Stimulated activated CD8-positive, alpha-beta memory T cell treated with anti-CD3 and anti-CD28 coated beads, Interleukin-15, amount 100 ng/mL, for 4 hours (primary cell): ENCODE data around the gene CDHR2.

Experiments used
- DNase-seq, 2 donors: peaks; one replicate each; pipeline ENCODE4 v3.0.0-alpha.2; 2020; ENCODE audit warnings: low read depth in 2 of 2

CDHR2 gene

DNA sequence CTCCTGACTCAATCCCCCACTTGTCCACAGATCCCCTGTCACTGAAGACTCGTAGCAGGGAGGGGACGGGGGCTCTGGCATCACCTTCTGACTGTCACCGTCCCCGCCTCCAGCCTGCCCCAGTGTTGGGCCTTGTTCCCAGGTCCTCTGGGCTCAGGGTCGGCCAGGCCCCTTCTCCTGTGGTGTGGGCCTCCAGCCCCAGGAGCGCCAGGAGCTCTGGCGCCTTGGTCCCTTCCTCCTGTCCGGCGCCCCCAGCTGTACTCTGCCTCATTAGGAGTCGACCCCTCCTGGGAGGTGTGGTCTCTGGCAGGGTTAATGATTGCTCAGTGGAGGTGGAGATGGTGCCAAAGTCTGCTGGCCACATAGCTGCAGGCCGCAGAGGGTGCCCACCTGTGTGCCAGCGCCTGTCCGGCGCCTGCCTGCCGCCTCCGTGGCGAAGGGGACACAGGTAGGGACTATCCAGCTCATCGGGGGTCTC lies at the start of gene CDHR2:
Gene CDHR2 (plus strand): TSS at position 376 of the 478 bp plus-strand sequence. CDS start 16,011 bp downstream, outside the sequence.
- no peak for DNase-seq

GRCh38 chr5:176500511-176500910 lies 48.6 kb upstream of the CDHR2 start:
- DNase-seq = no peak

GRCh38 chr5:176501333-176501732 lies 47.8 kb upstream of the CDHR2 start:
- no peak for DNase-seq

GRCh38 chr5:176503496-176503895 lies 45.6 kb upstream of the CDHR2 start:
- no peak for DNase-seq

- DNase-seq = no peak
These were observed 41.2 kb upstream of the CDHR2 start for GRCh38 chr5:176507911-176508310.

DNA sequence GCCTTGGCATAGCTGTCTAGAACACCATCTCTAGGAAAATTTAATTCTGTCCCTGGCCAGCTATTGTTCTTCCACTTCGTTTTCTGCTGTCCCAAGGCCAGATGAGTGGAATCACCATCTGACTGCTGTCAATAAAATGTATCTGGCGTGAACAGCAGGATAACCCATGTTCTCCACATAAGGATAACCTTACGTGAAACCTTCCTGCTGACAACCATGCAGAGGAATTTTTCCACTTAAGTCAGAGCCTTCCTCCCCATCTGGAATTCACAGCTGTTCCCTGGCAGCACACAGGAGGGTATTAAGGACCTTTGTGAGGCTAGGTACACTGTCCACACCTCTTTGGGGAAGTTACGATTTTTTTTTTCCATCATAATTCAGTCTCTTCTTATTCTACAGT lies 40.5 kb upstream of the CDHR2 start:
- DNase-seq = no peak

DNA sequence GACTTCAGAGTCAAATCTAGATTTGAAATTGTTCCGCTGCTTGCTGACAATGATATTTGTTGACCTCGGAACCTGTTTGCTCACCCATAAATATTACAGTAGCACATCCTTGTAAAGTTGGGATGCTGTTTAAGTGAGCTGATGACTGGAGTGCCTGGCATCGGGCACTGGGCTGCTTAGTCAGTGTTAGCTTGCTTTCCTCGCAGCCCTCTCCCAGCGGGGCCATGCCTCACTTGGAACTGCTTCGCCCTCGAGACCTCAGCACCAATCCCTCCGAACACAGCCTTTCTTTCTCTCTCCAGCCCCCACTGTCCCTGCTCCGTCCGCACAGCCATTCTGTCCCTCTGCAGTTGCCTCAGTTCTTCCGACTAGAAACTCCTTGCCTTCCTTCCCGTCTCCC lies 35.4 kb upstream of the CDHR2 start:
- DNase-seq = no peak

- DNase-seq = no peak
These were observed 34.7 kb upstream of the CDHR2 start for GRCh38 chr5:176514244-176514950.

- no peak for DNase-seq
These were observed 33.7 kb upstream of the CDHR2 start for GRCh38 chr5:176515396-176515795.

DNA sequence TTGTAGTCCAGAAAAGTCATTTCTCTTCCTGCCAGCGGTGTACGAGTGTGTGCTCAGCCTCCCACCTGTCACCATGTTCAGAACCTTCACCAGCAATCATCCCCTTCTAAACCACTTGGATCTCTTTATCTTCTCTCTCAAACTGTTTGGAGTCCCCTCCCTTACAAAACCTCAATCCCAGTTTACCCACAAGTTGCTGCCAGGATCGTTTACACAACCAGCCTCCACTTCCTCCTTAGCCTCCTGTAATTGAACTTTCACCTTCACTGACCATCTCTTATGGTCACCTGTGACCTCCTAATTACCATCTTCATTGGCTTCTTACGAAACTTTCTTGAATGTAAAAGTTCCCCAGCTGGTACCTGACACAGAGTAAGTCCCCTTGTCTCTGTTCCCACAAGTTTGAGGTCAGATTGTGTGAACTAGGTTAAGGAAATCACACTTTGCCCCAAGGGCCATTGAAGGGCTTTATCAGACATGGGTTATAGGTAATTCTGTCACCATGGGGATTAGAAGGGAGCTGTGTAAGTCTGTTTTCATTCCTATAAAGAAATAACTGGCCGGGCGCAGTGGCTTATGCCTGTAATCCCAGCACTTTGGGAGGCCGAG lies 32.0 kb upstream of the CDHR2 start:
- DNase-seq = no peak

GRCh38 chr5:176519810-176520720 lies 29.1 kb upstream of the CDHR2 start:
- DNase-seq = no peak

DNA sequence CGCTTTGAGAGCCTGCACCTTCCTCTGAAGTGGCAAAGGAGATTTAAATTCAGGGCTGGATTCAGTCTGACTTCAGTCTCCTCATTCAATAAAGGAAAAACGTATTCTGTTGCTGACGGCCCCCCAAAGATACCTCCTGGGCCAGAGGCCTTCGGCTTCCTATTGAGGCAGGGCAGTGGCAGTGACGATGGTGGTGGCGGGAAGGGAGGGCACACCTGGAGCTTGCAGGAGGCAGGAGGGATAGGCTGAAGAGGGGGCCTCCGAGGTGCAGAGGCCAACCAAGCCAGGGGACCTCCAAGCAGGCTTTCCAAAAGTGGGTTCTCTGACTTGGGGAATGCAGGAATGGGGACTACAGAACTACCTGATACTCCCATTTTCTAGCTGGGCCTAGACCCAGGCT lies 27.9 kb upstream of the CDHR2 start:
- no peak for DNase-seq

GRCh38 chr5:176521699-176522263 lies 27.4 kb upstream of the CDHR2 start:
- no peak for DNase-seq

DNA sequence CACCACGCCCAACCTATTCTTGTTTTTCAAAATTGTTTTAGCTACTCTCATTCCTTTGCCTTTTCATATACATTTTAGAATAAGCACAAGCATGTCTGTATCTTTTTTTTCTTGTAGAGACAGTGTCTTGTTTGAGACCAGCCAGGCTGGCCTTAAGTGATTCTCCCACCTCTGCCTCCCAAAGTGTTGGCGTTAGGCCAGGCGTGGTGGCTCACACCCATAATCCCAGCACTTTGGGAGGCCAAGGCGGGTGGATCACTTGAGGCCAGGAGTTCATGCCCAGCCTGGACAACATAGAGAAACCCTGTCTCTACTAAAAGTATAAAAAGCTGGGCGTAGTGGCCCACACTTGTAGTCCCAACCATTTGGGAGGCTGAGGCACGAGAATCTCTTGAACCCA lies 25.0 kb upstream of the CDHR2 start:
- no peak for DNase-seq

GRCh38 chr5:176524987-176525386 lies 24.2 kb upstream of the CDHR2 start:
- DNase-seq = no peak

GRCh38 chr5:176525677-176526076 lies 23.5 kb upstream of the CDHR2 start:
- no peak for DNase-seq

GRCh38 chr5:176526462-176526861 lies 22.7 kb upstream of the CDHR2 start:
- DNase-seq = no peak

GRCh38 chr5:176527246-176528222 lies 21.6 kb upstream of the CDHR2 start:
- DNase-seq = no peak

DNA sequence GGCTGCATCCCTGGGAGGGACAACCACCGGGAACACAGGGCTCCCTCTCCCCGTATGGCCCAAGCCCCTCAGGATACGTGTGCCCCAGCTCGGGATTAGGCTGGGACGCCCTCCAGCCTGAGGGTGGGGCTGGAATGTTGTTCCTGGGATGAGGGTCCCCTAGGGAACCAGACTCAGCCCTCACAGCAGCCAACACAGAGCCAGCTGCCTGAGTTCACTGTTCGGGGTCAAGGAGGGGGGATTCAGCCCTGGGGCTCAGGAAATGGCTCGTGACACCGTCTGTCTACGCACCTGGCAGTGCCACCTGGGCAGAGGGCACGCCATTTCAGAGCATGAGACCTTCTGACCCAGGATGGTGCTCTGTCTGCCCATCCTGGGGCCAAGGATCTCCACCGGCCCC lies 20.8 kb upstream of the CDHR2 start:
- no peak for DNase-seq

GRCh38 chr5:176528761-176529115 lies 20.4 kb upstream of the CDHR2 start:
- DNase-seq = no peak

DNA sequence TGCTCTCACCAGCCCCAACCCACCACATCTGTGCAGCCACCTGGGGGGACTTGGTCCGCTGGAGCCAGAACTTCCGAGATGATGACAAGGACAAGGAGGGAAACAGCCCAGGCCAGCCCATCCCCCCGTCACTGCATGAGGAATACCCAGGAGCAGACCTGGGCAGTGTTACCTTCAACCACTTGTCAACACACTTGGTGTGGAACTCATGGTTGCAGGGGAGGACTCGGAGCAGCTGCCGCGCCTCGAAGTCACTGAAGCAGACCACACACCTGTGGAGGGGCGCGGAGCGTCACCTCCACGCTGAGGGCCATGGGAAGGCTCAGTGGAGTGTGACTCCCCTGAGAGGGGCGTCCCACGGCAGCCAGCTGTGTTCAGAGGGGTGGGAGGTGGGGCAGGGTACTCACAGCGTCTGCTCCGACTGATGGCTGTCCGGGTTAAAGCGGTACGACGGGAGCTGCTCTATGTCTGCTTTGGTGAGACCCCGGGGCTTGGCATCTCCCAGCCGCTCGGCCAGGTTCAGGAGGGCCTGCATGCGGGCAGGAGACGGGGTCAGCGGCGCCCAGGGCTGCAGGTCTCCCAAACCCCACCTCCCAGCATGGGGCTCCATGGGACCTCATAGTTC lies 19.9 kb upstream of the CDHR2 start:
- DNase-seq = no peak
